HG03575 (cell line): ENCODE results near the gene EGF.
"Not testable (repeated sequence)": the region's sequence is repeated elsewhere in the genome, so short reads cannot be mapped to it uniquely, and the experiment has no call there.

Experiments
- ATAC-seq: cut with Tn5 transposase; IDR thresholded peaks from one replicate; pipeline ENCODE4 v1.9.1; 2021; ENCODE audit not compliant: unreplicated experiment, insufficient number of reproducible peaks, low FRiP score; ENCODE audit errors: extremely low read depth

EGF gene

DNA sequence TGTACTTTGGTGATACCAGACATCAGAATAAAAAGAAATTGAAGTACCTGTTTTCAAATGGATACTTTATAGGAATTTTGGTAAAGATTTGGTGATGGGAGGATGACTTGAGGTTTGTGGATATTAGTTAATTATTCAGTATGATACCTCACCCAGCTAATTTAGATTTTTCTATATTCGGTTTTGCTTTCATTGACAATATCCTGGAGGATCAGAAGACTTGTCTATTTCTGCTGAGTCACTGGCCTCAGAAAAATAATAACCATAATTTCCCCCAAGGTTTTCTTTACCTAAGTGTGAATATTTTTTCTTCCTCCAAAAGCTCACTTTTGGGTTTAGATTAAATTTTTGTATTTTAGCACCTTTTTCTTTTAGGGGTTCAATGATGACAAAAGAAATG is 100.2 kb downstream of the EGF start:
- ATAC-seq: no peak

DNA sequence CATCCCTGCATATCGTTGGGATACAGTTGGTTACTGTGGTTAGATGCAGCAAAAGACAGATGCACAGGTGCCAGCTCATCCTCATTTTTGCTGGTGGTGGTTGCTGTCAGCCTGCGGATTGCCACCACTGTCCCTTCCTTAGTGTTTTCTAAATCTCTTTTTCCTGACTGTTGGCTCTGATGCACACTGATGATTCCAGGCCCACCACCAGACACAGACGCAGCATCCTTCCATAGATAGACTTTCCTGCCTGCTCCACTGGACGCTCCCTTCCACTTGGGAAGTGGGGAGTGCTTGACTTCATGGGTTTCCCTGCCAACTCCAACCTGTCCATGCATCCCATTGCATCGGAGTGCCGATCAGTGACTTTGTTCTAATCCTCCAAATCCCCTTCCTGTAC is 101.5 kb downstream of the EGF start:
- ATAC-seq: no peak

DNA sequence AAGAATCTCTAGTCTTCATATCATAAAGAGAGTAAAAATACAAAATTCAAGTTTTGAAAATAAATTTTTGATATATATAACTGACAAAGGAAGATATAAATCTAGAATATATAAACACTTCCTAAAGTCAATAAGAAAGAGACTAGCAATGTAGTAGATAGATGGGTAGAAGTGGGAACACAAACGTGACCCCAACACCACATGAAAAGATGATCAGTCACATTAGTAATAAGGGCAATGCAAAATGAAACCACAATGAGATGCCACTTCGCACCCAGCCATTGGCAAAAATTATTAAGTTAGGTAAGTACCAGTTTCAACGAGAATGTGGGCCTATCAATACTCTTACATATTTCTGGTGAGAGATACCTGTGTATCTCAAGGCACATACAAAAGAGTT is 106.5 kb downstream of the EGF start:
- ATAC-seq: no peak

DNA sequence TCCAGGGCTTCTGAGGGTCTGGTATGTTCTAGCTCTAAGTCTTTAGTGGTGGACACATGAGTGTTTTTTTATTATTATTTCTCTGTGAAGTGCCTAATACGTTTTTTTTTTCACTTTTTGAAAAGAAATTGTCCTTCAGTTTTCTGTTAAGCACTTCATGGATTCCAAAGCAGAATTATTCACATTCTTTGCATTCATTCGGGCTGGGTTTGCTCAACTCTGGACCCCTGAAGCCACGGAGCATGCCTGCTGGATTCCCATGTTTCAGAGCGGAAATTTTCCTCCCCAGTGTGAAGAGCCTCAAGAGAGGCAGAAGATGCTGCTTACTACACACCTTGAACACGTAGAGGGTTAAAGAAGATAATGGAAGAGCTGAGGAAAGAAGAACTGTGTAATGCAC is 107.5 kb downstream of the EGF start:
- no peak for ATAC-seq

DNA sequence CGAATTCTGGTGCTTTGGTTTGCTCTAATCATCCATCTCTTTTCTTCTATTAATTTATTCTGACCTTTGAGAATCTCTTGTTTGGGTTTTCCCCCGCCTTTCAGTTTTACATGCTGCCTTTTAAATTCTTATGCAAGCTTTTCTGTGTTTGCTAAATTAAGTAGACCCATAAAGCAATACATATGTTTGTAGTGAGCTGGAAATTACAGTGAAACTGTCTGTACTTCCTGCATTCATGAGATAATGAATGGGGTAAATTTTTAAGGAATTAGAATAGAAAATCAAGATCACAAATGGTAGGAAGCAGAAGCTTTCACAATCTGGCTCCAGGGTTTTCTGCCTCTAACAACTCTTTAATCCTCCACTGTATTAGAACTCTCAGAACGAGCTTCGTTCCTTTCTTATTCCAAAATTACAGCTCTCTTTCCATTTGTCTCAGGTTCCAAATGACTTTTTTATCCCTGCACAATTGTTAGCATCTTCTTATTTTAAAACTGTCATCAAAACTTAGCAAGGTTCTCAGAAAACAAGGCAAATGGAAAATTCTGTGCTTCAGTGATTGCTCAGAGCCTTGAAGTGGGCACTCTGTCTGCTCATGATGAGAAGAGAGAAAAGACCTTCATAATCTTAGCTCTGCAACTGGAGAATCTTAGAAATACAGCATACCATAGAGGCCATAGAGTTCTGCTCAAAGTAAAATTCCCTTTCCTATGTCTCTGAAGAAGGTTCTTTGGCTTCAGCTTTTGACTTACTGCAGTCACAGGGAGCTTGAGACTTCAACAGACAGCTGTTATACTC is 108.2 kb downstream of the EGF start:
- ATAC-seq: no peak

DNA sequence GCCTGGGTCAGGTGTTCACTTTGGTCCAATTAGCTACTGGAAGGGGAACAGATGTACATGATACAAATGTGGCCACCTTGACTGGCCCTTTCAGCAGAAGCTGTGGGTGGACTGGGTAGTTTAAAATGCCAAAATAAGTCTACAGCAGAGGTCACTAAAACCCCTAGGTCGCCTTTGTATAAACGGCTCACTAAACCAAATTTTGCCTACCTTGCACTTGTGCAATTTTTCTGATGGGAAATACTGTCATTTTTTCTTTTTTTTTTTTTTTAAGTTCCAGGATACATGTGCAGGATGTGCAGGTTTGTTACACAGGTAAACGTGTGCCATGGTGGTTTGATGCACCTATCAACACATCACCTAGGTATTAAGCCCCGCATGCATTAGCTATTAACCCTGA is 109.8 kb downstream of the EGF start:
- ATAC-seq: no peak

DNA sequence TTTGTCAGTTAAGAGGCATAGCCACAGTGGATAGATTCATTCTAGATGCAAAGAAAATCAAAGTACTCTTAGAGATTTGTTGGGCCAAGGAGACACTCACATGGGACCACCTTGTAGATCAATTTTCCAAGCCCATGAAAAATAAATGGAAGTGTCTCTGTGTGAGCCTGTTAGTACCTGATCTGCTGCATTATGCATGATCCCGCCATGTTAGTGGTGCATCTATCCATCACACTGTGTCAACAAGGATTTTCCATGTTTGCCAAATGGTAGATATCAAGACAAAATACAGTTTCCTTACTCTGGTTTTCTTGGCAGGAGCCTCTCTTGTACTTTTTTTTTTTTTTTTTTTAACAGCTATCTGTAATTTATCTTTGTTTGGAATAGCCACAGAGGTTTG is 112.4 kb downstream of the EGF start:
- ATAC-seq: no peak

DNA sequence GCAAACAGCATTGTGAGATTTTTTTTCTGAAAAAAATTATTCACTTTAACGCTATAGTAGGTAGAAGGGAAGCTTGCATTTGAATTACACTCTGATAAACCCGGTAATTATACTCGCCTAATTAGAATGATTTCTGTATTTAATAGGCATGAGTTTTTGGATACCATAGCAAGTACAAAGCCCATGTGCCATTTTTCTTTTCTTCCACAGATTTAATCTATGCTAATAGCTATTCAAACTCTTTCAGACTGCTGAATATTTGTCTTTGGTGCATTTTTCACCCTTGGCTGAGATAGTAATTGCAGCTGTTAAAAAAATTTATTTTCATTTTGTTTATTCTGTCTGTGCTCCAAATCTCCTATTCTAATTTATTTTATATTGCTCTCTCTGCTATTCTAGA is 113.0 kb downstream of the EGF start:
- no peak for ATAC-seq

DNA sequence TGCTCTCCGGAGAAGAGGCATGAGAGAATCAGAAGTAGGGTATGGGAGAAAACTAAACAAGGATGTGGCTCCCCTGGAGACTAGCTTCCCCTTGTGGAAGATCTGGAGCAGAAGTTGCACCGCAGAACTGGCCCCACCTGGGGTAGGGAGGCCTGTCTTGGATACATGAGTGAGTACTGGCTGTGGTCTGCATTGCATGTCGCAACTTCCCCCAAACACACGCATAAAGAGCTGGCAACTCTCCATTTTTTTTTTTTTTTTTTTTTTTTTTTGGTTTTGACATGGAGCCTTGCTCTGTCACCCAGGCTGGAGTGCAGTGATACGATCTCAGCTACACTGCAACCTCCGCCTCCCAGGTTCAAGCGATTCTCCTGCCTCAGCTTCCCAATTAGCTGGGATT is 119.9 kb downstream of the EGF start:
- ATAC-seq: no peak

DNA sequence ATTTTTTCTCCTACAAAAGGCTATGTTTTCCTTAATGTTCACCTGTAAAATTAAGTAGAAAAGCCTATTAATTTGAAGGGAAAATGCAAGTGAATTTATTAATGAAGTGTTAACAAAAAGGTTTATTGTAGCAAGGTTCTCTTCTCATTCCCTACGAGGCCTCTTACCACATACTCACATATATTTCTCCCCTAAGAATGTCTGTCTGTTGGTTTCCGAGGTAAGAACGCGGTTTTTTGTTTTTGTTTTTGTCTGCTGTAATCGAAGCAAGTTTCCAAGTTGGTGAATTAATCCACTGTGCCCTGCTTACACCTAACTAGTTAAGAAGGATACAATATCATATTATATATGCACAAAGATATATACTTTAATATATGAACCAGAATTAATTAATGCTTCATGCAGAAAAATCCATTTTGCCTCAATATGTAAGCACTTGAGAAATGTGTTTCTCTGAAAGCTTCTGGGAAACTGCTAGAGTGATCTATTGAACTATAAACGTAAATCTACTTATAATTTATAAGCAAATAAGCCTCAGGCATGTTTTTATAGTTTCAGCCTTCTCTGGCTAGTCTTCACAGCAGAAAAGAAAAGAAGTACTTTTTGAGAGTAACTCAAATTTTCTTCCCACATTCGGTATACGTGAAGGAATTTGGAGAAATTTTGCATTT is 120.8 kb downstream of the EGF start:
- no peak for ATAC-seq

DNA sequence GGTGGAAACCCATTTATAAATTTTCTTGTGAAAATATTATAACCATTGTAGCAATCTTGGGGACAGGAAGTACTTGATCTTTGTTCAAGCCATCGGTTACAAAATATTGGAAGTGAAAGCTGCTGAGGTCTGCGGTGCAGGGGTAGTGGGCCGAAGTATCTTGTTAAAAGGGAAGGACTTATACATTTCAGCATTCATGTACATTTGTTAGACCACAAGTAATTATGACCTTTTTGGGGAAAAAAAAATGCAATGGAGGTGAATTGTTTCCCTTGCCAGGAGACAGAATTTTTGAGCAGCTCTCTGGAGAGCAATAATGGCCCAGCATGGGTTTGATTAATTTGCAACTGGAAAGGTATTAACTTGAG is 121.3 kb downstream of the EGF start:
- ATAC-seq: peak; percentile 88

DNA sequence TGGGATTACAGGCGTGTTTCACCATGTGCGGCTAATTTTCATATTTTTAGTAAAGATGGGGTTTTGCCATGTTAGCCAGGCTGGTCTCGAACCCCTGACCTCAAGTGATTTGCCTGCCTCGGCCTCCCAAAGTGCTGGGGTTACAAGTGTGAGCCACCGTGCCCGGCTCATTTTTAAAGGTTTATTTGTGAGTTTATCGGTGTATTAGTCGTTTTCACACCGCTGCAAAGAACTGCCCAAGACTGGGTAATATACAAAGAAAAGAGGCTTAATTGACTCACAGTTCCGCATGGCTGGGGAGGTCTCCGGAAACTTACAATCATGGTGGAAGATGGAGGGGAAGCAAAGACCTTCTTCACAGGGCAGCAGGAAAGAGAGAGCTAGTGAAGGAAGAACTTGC is 126.5 kb downstream of the EGF start:
- ATAC-seq: not testable (repeated sequence)

DNA sequence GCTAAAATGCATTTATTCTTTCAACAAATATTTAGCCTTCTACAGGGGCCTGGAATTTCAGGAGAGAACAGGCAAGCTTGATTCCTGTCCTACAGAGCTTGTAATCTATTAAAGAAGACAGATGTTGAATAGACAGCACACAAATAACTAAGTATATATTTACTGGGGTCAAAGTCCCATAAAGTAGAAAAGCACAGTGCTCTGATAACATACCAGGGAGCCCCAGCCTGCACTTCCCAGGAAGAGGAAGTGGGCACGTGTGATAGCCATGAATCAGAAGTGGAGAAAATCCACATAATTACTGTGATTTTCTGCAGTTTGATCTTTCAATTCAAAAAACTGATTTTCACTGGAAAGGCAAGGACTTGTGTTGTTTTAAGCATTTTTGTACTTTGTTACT is 129.1 kb downstream of the EGF start:
- ATAC-seq: no peak

DNA sequence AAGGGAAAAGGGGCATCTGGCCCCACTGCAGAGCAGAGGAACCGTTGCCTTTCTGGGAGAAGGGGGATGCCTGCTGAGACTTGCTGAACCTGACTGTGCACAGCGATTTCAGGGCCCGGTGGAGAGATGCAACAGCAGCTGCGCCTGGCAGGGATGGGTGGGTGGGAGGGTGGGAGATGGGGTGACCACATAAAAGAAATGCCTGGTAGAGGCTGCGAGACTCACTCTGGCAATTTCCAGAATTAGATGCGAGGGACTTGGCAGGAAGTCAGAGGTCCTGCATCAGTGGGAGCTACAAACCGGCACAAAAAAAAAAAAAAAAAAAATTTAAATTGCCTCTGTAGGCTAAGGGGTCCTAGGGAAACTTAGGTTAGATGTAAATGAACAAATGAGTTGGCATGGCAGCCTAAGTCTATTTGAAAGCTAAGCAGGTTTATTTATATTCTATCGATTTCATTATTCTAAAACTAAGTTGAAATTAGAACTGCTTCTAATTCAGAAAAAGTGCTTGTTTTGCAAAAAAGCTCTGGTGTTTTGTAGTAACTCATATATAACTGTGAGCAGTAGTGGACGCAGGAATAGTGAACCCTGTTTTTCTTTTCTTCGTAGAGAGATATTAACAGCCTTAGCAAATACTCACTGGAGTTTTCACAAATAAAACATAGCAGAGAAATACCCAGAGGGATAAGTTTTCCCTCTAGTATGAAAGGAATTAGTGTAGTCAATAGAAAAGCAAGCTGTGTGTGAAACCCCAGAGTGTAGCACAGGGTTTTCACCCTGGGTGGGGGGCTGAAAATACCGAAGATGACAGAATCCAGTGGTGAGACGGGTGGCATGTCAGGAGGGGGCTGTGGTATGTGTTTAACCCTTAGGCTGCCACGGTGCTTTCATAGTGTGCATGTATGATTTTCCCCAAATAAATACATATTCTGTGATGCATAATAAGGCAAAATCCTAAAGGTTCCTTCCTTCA is 130.1 kb downstream of the EGF start:
- no peak for ATAC-seq

DNA sequence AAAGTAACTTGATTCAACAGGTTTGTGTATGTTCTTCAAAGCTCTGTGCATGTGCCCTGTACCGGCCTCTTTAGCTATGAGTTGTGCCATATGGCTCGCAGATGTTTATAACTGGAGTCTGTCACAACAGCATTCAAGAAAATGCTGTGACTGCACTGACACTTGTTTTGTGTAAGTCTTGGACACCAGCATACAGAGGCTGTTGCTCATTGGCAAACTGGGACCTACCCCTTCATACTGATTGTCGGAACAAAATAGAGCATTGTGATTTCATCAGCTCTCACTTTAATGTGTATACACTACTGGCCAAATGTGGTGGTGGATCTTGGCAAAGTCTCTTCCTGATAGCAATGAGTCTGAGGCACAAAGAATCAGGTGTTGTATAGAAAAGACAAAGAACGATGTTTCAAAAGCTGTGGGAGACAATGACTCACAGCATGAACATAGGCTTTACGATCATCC is 133.9 kb downstream of the EGF start:
- ATAC-seq: no peak

DNA sequence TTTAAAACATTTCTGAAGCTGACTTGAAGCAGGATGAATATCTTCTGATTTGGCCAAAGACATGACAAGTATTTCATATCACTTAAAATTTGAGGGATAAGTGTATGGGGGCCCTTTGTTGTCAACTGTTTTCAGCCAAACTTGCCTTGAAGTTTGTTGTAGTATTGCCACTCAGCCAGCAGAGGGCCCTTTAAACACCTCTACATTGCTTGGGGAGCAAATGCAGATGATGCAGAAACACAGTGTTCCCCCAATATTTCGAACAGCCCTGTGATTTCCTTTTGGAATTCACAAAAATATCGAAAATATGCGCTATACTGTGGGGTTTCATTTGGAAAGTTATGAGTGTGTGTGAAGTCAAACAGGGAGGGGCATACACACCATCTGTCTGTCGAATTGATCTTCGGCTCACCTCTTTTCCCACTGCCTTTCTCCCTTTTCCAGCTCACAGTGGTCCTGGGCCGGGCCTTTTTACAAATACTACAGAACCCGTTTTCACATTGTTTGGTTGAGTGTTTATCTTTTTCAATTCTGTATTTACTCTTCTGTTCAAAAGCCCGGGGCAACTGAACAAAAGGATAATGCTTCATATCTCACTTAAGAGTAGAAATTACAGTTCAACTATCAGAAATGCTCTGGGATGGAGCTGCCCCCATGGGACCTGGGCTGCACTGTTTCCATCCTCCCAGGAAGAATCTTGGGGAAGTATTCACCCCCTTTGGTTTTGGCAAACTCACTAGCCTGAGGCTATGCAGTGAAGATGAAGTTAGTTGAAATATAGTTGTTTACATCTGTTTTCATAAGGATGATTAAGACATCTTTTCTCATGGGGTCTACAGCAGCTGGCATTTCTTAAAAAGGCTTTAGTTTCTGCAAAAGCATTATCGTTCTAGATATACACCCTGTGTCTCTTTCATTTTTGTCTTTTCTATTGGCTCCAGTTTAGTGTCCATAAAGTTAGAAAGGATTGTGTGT is 137.6 kb downstream of the EGF start:
- ATAC-seq: no peak

DNA sequence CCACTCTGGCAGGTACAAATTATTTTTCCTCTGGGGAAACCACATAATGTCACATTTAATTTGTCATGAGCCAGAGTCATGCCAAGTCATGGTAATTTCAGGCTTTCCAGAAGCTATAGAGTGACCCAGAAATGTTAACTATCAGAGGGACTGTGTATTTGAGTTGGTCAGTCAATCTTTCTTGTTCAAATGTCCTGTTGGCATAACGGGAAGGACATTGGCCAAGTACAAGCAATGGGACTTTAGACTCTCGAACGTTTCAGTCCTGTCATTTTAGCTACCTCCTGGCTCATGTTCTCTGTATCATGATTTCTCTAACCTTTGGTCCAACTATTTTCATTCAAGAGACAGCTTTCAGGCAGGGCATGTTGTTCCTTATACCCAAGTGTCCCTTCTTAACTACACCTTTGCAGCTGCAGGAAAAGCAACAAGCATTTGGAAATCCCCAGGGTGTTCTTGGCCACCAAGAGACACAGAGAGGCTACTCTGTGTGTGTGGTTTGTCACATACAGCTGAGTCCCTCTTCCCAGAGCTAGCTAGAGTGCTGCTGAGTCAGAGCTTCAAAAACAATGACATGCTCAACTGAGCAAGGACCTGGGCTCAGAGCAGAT is 142.6 kb downstream of the EGF start:
- ATAC-seq: peak; percentile 67

DNA sequence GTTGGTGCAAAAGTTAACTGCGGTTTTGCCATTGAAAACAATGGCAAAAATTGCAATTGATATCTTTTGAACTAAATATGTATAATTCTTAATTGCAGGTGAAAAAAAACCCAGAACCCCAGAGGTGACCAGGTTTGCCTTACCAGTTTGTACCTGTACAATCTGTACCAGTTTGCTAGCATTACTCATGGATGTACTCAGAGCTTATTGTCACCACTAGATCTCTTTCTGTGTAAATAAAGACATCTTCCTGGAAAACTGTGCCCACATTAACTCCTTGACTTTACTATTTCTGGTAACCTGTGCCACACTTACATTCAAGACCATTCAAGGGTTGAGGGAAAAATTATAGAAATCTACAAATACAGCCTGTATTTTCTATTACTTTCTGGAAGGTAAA is 146.0 kb downstream of the EGF start:
- no peak for ATAC-seq
